ENCODE data around the gene GPC1.

The GPC1 gene

GRCh38 chr2:240505910-240506309, 70.4 kb downstream of the GPC1 start:
- no peaks in the 10 kb centered on the region for H3K4me1 ChIP-seq (ENCODE audit: low read length)
- no peak overlapping the region for H3K27ac ChIP-seq (ENCODE audit: low read length)
- no peak overlapping the region for H3K4me2 ChIP-seq (ENCODE audit: low read length)
- H3K36me3 ChIP-seq (replicated peaks; ENCODE audit: low read depth, low read length), result no peaks in the 10 kb centered on the region
- no peaks in the 10 kb centered on the region for H3K27me3 ChIP-seq (ENCODE audit: low read depth, low read length)
- TF ChIP-seq EZH2phosphoT487 (IDR thresholded peaks at IDR 0.05; ENCODE audit: low read depth) (no peak), CTCF (IDR thresholded peaks at IDR 0.05; ENCODE audit: low read depth, low read length) (no peak)
- no peak overlapping the region for H3K4me3 ChIP-seq (ENCODE audit: low read length)
- no peaks in the 10 kb centered on the region for H3K79me2 ChIP-seq (ENCODE audit: low read length)
- H4K20me1 ChIP-seq (ENCODE audit: insufficient read depth, low read length), result no peaks in the 10 kb centered on the region
- H3K9ac ChIP-seq (ENCODE audit: low read length), result no peak overlapping the region
- no peak overlapping the region for H2AFZ ChIP-seq (ENCODE audit: low read depth, low read length)
- H3K9me3 ChIP-seq (ENCODE audit: insufficient read depth, low read length), result no peaks in the 10 kb centered on the region

DNA sequence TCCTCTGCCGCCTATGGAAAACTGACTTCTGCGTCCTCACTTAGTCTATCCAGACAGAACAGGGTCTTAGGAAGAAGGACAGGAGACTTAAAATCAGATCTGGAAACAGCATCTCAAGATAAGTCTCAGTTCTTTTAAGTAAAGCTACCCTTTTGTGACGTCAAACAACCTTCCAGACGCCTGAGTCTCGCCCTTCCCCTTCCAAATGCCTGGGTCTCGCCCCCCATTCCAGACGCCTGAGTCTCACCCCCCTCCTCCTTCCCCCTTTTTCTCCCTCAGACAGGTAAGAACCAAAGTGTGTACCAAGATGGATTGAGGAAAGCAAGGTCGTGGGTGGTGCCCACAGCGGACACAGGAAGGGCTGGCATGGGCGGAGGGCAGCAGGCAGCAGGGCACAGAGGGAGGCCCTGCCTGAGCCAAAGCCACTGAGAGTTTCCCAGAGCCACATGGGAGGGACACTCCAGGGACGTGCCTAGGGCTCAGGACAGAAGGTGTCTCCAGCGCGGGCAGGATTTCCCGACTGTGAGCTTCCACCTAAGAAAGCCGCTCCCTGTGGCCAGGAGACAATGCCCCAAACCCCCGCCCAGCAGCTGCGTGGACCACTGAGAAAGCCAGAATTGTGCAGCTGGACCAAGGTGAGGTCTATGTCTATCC, 71.1 kb downstream of the GPC1 start:
- H3K9ac ChIP-seq (ENCODE audit: low read length), result no peak overlapping the region
- no peaks in the 10 kb centered on the region for H3K79me2 ChIP-seq (ENCODE audit: low read length)
- no peak overlapping the region for H3K4me2 ChIP-seq (ENCODE audit: low read length)
- H3K4me3 ChIP-seq (ENCODE audit: low read length), result no peak overlapping the region
- H3K4me1 ChIP-seq (ENCODE audit: low read length), result no peaks in the 10 kb centered on the region
- H3K27me3 ChIP-seq (ENCODE audit: low read depth, low read length), result no peaks in the 10 kb centered on the region
- no peak overlapping the region for H3K27ac ChIP-seq (ENCODE audit: low read length)
- no peak overlapping the region for H2AFZ ChIP-seq (ENCODE audit: low read depth, low read length)
- H3K9me3 ChIP-seq (ENCODE audit: insufficient read depth, low read length), result no peaks in the 10 kb centered on the region
- H3K36me3 ChIP-seq (replicated peaks; ENCODE audit: low read depth, low read length), result no peaks in the 10 kb centered on the region
- no peaks in the 10 kb centered on the region for H4K20me1 ChIP-seq (ENCODE audit: insufficient read depth, low read length)
- TF ChIP-seq CTCF (IDR thresholded peaks at IDR 0.05; ENCODE audit: low read depth, low read length) (no peak), EZH2phosphoT487 (IDR thresholded peaks at IDR 0.05; ENCODE audit: low read depth) (no peak)

- H3K9me3 ChIP-seq (ENCODE audit: insufficient read depth, low read length), result no peaks in the 10 kb centered on the region
- no peaks in the 10 kb centered on the region for H4K20me1 ChIP-seq (ENCODE audit: insufficient read depth, low read length)
- no peak overlapping the region for H3K9ac ChIP-seq (ENCODE audit: low read length)
- no peaks in the 10 kb centered on the region for H3K27me3 ChIP-seq (ENCODE audit: low read depth, low read length)
- no peak overlapping the region for H3K27ac ChIP-seq (ENCODE audit: low read length)
- H3K4me1 ChIP-seq (ENCODE audit: low read length), result no peaks in the 10 kb centered on the region
- H3K79me2 ChIP-seq (ENCODE audit: low read length), result no peaks in the 10 kb centered on the region
- H3K4me3 ChIP-seq (ENCODE audit: low read length), result no peak overlapping the region
- no peak for TF ChIP-seq CTCF (IDR thresholded peaks at IDR 0.05; ENCODE audit: low read depth, low read length)
- no peak overlapping the region for H3K4me2 ChIP-seq (ENCODE audit: low read length)
- no peak overlapping the region for H2AFZ ChIP-seq (ENCODE audit: low read depth, low read length)
- H3K36me3 ChIP-seq (replicated peaks; ENCODE audit: low read depth, low read length), result no peaks in the 10 kb centered on the region
Measured at GRCh38 chr2:240507060-240507777, 71.8 kb downstream of the GPC1 start.

GRCh38 chr2:240507778-240508251, 72.4 kb downstream of the GPC1 start:
- no peak overlapping the region for H3K4me2 ChIP-seq (ENCODE audit: low read length)
- no peaks in the 10 kb centered on the region for H3K36me3 ChIP-seq (replicated peaks; ENCODE audit: low read depth, low read length)
- H3K9ac ChIP-seq (ENCODE audit: low read length), result no peak overlapping the region
- H4K20me1 ChIP-seq (ENCODE audit: insufficient read depth, low read length), result no peaks in the 10 kb centered on the region
- no peak overlapping the region for H2AFZ ChIP-seq (ENCODE audit: low read depth, low read length)
- no peaks in the 10 kb centered on the region for H3K9me3 ChIP-seq (ENCODE audit: insufficient read depth, low read length)
- H3K27me3 ChIP-seq (ENCODE audit: low read depth, low read length), result no peaks in the 10 kb centered on the region
- H3K4me1 ChIP-seq (ENCODE audit: low read length), result no peaks in the 10 kb centered on the region
- no peak overlapping the region for H3K27ac ChIP-seq (ENCODE audit: low read length)
- no peak for TF ChIP-seq EZH2phosphoT487 (IDR thresholded peaks at IDR 0.05; ENCODE audit: low read depth)
- no peak for TF ChIP-seq CTCF (IDR thresholded peaks at IDR 0.05; ENCODE audit: low read depth, low read length)
- no peak overlapping the region for H3K4me3 ChIP-seq (ENCODE audit: low read length)
- H3K79me2 ChIP-seq (ENCODE audit: low read length), result no peaks in the 10 kb centered on the region

All from OCI-LY3 (cell line).